HG02642 (cell line): ENCODE measurements around the gene NPAS1.
"Not testable (repeated sequence)": the region's sequence is repeated elsewhere in the genome, so short reads cannot be mapped to it uniquely, and the experiment has no call there.

Source experiments
- ATAC-seq: cut with Tn5 transposase; IDR thresholded peaks from one replicate; pipeline ENCODE4 v1.9.1; 2021; ENCODE audit warnings: mild to moderate bottlenecking; ENCODE audit not compliant: unreplicated experiment, poor library complexity

NPAS1 gene

DNA sequence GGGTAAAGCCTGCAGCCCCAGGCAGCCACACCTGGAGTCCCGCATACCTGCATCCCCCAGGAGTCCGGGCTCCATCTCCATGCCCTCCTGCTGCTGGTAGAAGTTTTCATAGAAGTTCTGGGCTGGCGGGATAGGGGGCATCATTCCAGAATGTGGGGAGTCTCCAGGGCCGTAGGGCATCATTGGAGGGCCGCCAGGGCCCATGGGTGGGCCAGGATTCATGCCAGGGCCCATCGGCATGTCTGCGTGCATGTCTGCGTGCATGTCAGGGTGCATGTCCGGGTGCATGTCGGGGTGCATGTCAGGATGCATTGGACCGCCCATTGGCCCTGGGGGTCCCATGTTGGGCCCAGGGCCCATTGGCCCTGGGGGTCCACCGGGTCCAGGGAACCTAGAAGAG, 52.1 kb downstream of the NPAS1 start:
- ATAC-seq = no peak

GRCh38 chr19:47072323-47072722, 52.7 kb downstream of the NPAS1 start:
- ATAC-seq = no peak

DNA sequence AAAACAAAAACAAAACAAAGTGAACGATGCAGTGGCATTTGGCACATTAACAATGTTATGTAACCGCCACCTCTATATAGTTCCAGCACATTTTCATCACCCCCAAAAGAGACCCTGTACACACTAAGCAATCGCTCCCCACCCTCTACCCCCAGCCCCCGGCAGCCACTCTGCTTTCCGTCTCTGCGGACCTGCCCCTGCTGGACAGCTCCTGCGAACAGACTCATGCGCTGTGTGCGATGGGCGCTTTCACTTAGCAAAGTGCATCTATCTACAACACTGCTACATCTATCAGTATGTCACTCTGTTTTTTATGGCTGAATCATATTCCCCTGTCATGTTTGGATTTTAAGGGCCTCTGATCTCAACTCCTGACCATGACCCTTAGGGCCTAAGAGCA, 53.9 kb downstream of the NPAS1 start:
- ATAC-seq = no peak

DNA sequence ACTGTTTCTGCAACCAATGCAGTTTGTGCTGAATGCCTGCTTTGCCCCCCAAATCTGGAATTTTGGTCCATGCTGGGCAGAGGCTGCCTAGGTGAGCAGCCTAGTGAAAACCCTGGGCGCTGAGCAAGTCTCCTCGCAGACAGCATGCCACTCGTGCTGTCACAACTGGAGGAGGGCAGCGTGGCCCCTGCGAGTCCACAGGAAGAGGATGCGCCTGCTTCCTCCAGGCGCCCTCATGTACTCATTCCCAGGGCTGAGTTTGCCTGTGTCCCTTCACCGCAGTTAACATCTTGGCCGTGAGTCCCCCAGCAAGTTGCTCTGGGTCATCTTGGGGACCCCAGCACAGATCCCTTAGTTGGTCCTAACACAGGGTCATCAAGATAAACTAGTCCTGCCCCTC, 55.0 kb downstream of the NPAS1 start:
- no peak for ATAC-seq

GRCh38 chr19:47075179-47075810, 55.7 kb downstream of the NPAS1 start:
- no peak for ATAC-seq

- ATAC-seq = no peak
Observed at GRCh38 chr19:47075941-47076340, 56.3 kb downstream of the NPAS1 start.

- not testable (repeated sequence) for ATAC-seq
Observed at GRCh38 chr19:47078351-47078750, 58.7 kb downstream of the NPAS1 start.

DNA sequence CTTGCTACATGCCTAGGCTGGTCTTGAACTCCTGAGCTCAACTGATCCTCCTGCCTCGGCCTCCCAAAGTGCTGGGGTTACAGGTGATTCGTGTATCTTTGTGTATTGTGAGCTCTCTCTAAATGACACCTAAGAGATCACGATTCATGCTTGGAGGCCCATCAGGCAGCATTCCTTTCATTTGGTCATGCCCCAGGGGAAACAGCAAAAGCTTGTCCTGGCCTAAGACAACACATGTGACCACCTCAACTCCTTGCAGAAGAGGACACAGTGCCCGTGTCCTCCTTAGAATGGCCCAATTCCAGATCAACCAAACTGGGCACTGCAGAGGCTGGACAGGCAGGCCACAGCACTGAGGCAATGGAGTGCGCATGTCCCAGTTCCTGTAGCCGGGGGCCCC, 61.5 kb downstream of the NPAS1 start:
- ATAC-seq = no peak

- ATAC-seq = no peak
Observed at GRCh38 chr19:47082493-47082892, 62.9 kb downstream of the NPAS1 start.

GRCh38 chr19:47084879-47085439, 65.3 kb downstream of the NPAS1 start:
- ATAC-seq = no peak

DNA sequence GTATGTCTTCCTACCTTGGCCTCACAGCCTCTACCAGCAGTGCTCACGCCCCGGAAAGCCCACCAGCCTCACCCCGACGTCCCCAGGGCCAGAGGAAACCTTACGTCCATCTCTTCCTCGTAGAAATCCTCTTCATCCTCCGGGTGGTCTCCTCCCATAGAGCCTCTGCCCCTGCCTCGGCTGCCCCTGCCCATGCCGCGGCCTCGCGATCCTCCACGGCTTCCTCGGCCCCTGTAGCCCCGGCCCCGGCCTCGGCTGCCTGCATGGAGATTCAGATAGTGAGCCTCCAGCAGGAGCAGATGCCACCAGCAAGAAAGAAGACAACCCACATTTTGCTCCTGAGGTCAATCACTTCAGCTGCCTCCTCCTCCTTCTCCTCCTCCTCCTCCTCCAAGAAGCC, 66.6 kb downstream of the NPAS1 start:
- no peak for ATAC-seq

- ATAC-seq = no peak
Observed at GRCh38 chr19:47089767-47090350, 70.2 kb downstream of the NPAS1 start.

GRCh38 chr19:47093254-47093653, 73.6 kb downstream of the NPAS1 start:
- ATAC-seq = no peak

DNA sequence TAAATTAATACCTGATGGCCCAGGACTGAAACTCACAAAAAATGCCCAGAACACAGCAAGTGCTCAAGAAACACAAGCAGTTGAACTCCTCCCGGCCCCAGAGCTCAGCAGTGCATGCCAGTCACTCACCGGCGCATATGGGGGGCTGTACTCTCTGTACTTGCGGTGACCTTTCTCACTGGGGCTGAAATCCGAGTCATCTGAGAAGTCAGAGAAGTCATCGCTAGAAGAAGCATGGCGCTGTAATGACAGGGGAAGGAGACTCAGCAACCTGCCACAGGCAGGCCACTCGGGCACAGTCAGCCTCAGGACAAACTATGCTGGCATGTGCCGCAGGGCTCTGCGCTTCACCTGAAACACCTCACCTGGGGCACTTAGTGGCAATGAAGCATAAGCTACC, 74.2 kb downstream of the NPAS1 start:
- no peak for ATAC-seq

DNA sequence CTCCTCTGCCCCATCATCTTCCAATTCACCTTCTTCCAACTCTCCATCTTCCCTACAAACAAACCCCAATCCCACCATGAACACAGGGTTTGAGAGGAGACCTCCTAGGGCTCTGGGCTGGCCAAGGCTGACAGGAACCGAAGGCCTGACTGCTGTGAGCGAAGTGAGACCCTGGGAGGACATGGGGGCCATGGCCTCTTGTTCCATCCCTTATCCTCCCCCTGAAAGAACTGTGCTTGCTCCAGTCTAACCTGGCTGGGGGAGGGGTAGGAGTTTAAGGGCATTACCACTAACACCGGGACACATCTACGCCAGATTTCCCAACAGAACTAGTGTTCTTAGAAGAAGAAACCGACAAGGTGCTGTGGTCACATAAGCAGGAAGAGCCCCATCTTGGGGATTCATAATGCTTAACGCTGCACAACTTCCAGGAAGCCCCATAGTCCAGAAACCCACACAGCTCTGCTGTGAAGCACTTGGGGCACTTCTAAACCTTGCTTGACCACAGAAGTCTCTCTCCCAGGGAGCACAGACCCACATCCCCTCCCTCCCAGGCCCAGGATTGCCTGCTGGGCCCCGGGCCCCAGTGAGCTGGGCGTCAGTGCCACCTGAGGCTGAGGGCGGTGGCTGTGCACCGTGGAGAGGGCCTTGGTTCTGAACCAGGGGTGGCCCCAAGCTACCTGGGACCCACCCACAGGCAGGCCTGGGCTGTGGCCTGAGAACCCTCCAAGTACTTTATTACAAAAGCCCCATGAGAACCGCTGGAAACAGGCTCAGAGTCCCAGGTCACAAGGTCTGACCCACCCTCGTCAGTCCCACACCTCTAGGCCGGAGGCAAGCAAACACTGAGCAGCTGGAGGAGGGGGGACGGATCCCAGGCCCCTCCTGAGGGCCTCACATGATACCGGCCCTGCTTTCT, 75.2 kb downstream of the NPAS1 start:
- no peak for ATAC-seq
